ENCODE results near the gene TMEM170A.

TMEM170A gene

GRCh38 chr16:75483222-75483621 lies 18.7 kb upstream of the TMEM170A start:
- Mint-ChIP-seq H3K9me3 (no peaks in the 10 kb centered on the region), H3K27ac (no peak overlapping the region), H3K36me3 (ENCODE audit: low read depth) (no peaks in the 10 kb centered on the region), H3K4me1 (peaks cover 12% of the 10 kb centered on the region), H3K4me3 (no peak overlapping the region), H3K27me3 (ENCODE audit: low read depth) (peaks cover 7% of the 10 kb centered on the region)
- no peak for TF ChIP-seq CTCF (IDR thresholded peaks at IDR 0.05; ENCODE audit: unreplicated experiment in 3 of 3)

- no peaks in the 10 kb centered on the region for H3K36me3 Mint-ChIP-seq (ENCODE audit: low read depth)
- H3K9me3 Mint-ChIP-seq: no peaks in the 10 kb centered on the region
- no peak overlapping the region for H3K4me3 Mint-ChIP-seq
- no peak for TF ChIP-seq CTCF (IDR thresholded peaks at IDR 0.05; ENCODE audit: unreplicated experiment in 3 of 3)
- peaks cover 12% of the 10 kb centered on the region for H3K4me1 Mint-ChIP-seq
- no peak overlapping the region for H3K27ac Mint-ChIP-seq
- peaks cover 6% of the 10 kb centered on the region for H3K27me3 Mint-ChIP-seq (ENCODE audit: low read depth)
These were observed 18.1 kb upstream of the TMEM170A start for GRCh38 chr16:75482434-75483205.

GRCh38 chr16:75481475-75481874 lies 17.0 kb upstream of the TMEM170A start:
- H3K27ac Mint-ChIP-seq: no peak overlapping the region
- peaks cover 7% of the 10 kb centered on the region for H3K4me1 Mint-ChIP-seq
- no peaks in the 10 kb centered on the region for H3K36me3 Mint-ChIP-seq (ENCODE audit: low read depth)
- no peak overlapping the region for H3K4me3 Mint-ChIP-seq
- no peaks in the 10 kb centered on the region for H3K9me3 Mint-ChIP-seq
- no peak for TF ChIP-seq CTCF (IDR thresholded peaks at IDR 0.05; ENCODE audit: unreplicated experiment in 3 of 3)
- H3K27me3 Mint-ChIP-seq (ENCODE audit: low read depth): peaks cover 6% of the 10 kb centered on the region

- peaks cover 6% of the 10 kb centered on the region for H3K27me3 Mint-ChIP-seq (ENCODE audit: low read depth)
- no peak overlapping the region for H3K4me3 Mint-ChIP-seq
- H3K9me3 Mint-ChIP-seq: no peaks in the 10 kb centered on the region
- no peak overlapping the region for H3K27ac Mint-ChIP-seq
- no peaks in the 10 kb centered on the region for H3K4me1 Mint-ChIP-seq
- no peaks in the 10 kb centered on the region for H3K36me3 Mint-ChIP-seq (ENCODE audit: low read depth)
- no peak for TF ChIP-seq CTCF (IDR thresholded peaks at IDR 0.05; ENCODE audit: unreplicated experiment in 3 of 3)
These were observed 15.0 kb upstream of the TMEM170A start for GRCh38 chr16:75479421-75479990.

- no peak for TF ChIP-seq CTCF (IDR thresholded peaks at IDR 0.05; ENCODE audit: unreplicated experiment in 3 of 3)
- Mint-ChIP-seq H3K36me3 (ENCODE audit: low read depth) (no peaks in the 10 kb centered on the region), H3K4me1 (no peaks in the 10 kb centered on the region), H3K27me3 (ENCODE audit: low read depth) (peaks cover 6% of the 10 kb centered on the region), H3K4me3 (no peak overlapping the region), H3K27ac (no peak overlapping the region), H3K9me3 (no peaks in the 10 kb centered on the region)
These were observed 14.2 kb upstream of the TMEM170A start for GRCh38 chr16:75478480-75479345.
